WERI-Rb-1 (cell line): ENCODE measurements around the gene SPINK2.
A peak's percentile ranks its signal among the peaks of the same experiment; 100 is the strongest.

Experiments
- DNase-seq: peaks from one replicate; pipeline ENCODE4 v3.0.0-alpha.2; 2020
- H3K27ac ChIP-seq: fragments of 250-450 bp; sonication (Bioruptor Pico); 2 replicates; pipeline ENCODE4 v1.5.1; 2020; ENCODE audit warnings: mild to moderate bottlenecking, moderate library complexity
- H3K27me3 ChIP-seq: fragments of 250-450 bp; sonication (Bioruptor Pico); 2 replicates; pipeline ENCODE4 v1.5.1; 2021; ENCODE audit warnings: mild to moderate bottlenecking, low read depth, moderate library complexity; ENCODE audit not compliant: insufficient read depth, severe bottlenecking
- H3K36me3 ChIP-seq: fragments of 250-450 bp; sonication (Bioruptor Pico); 2 replicates; pipeline ENCODE4 v1.5.1; 2020; ENCODE audit warnings: mild to moderate bottlenecking, moderate library complexity
- H3K4me3 ChIP-seq: 2 replicates; pipeline ENCODE4 v1.5.1; 2011; ENCODE audit warnings: low read depth, mild to moderate bottlenecking, control low read depth, low read length
- H3K9me3 ChIP-seq: fragments of 250-450 bp; sonication (Bioruptor Pico); 2 replicates; pipeline ENCODE4 v1.5.1; 2021; ENCODE audit warnings: mild to moderate bottlenecking, moderate library complexity; ENCODE audit not compliant: severe bottlenecking
- TF ChIP-seq, protein P1 (sequence below): IDR thresholded peaks from 2 replicates; pipeline ENCODE4 v1.5.1; 2011; ENCODE audit warnings: low read depth, mild to moderate bottlenecking, control low read depth, inconsistent platforms, low read length

The SPINK2 gene

DNA sequence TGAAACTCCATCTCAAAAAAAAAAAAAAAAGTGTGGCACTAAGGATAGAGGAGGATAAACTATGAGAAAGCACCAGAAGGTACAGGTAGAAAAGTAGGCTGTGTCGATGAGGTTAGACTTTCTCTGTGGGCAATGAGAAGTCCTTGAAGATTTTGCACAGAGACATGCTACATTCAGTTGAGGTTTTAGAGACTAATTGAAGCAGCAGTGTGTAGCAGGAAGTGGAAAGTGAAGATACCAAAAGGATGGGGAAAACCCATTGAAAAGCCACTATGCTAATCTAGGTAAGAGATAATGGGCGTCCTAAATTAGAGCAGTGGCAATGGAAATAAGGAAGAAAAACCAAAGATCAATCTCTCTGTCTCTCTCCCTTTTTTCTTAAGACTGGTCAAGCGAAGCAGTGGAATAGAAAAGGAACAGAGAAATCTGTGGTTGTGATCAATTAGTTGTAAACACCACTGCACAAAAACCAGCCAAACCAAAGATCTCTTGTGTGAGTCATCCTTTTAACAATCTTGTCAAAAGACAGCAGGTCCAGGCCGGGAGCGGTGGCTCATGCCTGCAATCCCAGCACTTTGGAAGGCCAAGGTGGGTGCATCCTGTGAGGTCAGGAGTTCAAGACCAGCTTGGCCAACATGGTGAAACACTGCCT is 3.5 kb downstream of the SPINK2 start:
- no peak for DNase-seq
- Histone ChIP-seq H3K27me3 (no peaks in the 10 kb centered on the region), H3K27ac (no peak overlapping the region), H3K9me3 (no peaks in the 10 kb centered on the region), H3K36me3 (no peaks in the 10 kb centered on the region), H3K4me3 (no peak overlapping the region)
- TF ChIP-seq, protein P1, sequence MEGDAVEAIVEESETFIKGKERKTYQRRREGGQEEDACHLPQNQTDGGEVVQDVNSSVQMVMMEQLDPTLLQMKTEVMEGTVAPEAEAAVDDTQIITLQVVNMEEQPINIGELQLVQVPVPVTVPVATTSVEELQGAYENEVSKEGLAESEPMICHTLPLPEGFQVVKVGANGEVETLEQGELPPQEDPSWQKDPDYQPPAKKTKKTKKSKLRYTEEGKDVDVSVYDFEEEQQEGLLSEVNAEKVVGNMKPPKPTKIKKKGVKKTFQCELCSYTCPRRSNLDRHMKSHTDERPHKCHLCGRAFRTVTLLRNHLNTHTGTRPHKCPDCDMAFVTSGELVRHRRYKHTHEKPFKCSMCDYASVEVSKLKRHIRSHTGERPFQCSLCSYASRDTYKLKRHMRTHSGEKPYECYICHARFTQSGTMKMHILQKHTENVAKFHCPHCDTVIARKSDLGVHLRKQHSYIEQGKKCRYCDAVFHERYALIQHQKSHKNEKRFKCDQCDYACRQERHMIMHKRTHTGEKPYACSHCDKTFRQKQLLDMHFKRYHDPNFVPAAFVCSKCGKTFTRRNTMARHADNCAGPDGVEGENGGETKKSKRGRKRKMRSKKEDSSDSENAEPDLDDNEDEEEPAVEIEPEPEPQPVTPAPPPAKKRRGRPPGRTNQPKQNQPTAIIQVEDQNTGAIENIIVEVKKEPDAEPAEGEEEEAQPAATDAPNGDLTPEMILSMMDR: no peak

DNA sequence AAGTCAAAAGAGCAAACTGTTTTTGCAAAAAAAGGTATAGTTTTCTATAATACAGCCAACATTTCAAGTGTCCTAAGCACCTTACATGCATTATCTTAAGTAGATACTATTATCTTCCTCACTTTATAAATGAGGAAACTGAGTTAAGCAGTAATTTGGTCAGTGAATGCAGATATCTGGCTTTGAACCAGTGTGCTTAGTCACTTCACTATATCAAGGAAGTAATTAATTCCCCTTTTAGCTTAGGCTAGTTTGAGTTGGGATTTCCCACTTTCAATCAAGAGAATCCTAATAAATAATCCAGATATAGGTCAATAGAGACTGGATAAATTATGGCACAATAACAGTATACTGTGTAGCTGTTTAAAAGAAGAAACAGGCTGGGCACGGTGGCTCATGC is 14.8 kb downstream of the SPINK2 start:
- H3K9me3 ChIP-seq: no peaks in the 10 kb centered on the region
- no peak overlapping the region for H3K27ac ChIP-seq
- no peak overlapping the region for H3K4me3 ChIP-seq
- TF ChIP-seq, protein P1: no peak
- DNase-seq: no peak
- no peaks in the 10 kb centered on the region for H3K36me3 ChIP-seq
- no peaks in the 10 kb centered on the region for H3K27me3 ChIP-seq

DNA sequence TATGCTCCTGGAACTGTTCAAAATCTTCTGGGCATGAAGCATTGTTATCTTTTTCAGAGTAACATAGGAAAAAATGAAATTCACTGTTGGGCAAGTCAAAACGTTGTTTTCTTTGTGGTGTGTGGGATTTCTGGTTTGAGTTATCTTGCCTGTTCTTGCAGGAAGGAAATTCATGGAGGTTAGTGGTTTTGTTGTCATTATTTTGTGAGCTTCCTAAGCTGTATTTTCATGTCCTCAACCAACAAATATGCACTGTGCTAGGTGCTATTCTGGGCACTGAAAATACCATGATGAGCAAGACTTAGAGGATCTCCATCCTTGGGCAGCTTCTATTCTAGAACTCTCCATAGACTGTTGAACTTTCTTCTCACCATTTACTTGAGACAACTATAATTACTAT is 16.9 kb downstream of the SPINK2 start:
- no peak overlapping the region for H3K4me3 ChIP-seq
- no peaks in the 10 kb centered on the region for H3K36me3 ChIP-seq
- H3K27me3 ChIP-seq: no peaks in the 10 kb centered on the region
- no peak overlapping the region for H3K27ac ChIP-seq
- DNase-seq: no peak
- no peaks in the 10 kb centered on the region for H3K9me3 ChIP-seq
- TF ChIP-seq, protein P1: no peak

DNA sequence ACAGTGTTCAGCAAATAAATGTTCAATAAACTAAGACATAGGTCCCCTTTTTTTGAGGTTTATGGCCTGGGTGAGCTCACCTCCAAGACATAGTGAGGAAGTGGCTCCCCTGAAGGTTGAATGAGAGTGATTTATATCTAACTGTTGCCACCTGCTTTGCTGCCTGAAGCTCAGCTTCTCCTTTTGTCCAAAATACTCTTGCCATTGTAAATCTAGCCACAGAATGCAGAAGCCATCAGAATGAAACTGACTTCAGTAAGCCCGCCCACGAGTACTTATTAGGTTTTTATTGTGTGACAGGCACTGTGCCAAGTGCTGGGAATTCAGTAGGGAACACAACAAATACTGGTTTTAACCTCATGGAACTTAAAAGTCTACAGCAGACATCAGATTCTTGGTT is 18.0 kb downstream of the SPINK2 start:
- Histone ChIP-seq H3K27ac (no peak overlapping the region), H3K9me3 (no peaks in the 10 kb centered on the region), H3K27me3 (no peaks in the 10 kb centered on the region), H3K36me3 (no peaks in the 10 kb centered on the region), H3K4me3 (no peak overlapping the region)
- TF ChIP-seq, protein P1: no peak
- no peak for DNase-seq

DNA sequence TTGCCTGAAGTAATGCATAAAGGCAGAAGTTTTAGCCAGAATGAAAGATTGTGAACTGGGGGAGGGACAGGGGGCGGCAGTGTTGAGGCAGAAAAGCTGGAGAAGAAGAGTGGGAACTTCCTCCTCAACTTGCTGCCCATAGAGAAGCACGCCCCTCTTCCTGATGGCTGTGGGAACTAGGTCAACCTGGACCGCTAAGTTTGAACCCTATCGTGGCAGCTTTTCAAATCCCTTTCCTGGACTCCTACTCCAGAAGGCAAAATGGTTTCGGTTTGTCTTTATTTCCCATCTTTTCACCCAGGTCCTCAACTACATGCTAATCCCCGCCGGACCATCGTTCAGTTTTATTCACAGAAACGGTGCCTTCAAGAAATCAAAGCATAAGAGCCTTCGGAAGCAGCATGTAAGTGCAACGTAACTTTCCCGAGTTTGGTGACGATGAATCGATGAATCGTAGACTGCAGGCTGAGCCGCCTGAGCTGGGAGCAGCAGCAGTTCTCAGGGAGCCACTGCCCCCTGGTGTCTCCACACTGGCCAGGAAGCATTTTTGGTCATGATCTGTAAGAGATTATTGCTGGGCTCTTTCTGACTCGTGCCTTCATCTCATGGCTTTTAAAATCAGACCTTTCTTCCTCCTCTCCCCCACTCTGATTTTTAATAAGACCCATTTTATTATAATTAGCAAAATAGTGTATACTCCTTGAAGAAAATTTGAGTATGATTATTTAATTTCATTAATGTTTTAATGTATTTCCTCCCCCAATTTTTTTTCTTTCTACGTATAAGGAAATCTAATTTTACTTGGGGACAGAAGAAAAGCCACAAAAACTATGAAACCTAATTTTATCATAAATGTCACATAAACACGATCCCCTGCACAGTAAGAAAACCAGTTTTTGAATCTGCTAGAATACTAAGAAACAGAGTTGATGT is 21.4 kb downstream of the SPINK2 start:
- H3K4me3 ChIP-seq: peak overlapping the region; percentile 67

More for the DNA sequence above, 21.4 kb downstream of the SPINK2 start:
- no peaks in the 10 kb centered on the region for H3K36me3 ChIP-seq
- peak overlapping the region; percentile 26; the same call in 1 of the 2 replicates for H3K27ac ChIP-seq
- TF ChIP-seq, protein P1: peak; percentile 92
- peak; percentile 87 for DNase-seq
- no peaks in the 10 kb centered on the region for H3K9me3 ChIP-seq
- no peaks in the 10 kb centered on the region for H3K27me3 ChIP-seq
